EH (cell line): ENCODE data around the gene RYR1.
"Not testable (repeated sequence)": the region's sequence is repeated elsewhere in the genome, so short reads cannot be mapped to it uniquely, and the experiment has no call there.

Experiments used
- DNase-seq: peaks from one replicate; pipeline ENCODE4 v3.0.0-alpha.2; 2015; ENCODE audit warnings: low read depth

Gene RYR1

DNA sequence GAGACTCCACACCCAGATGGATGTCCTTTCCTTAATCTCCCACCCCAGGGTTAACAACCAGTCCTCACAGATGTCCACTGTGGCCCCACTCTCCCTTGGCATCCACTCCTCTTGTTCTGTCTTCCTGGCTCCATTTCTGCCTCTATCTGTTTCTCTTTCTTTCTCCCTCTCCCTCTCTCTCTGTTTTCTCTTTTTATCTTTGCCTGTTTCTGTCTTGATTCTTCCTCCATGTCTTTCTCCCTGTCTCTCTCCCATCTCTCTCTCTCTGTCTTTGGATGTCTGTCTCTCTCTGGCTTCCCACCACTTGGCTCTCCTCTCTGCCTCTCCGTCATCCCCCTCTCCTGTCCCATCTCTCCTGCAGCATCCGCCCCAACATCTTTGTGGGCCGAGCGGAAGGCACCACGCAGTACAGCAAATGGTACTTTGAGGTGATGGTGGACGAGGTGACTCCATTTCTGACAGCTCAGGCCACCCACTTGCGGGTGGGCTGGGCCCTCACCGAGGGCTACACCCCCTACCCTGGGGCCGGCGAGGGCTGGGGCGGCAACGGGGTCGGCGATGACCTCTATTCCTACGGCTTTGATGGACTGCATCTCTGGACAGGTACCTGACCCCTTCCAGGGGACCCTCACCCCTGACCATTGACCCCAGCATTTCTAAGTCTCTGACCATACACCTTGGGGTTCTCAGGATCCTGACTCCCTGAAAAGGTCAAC, 24.4 kb downstream of the RYR1 start:
- no peak for DNase-seq

DNA sequence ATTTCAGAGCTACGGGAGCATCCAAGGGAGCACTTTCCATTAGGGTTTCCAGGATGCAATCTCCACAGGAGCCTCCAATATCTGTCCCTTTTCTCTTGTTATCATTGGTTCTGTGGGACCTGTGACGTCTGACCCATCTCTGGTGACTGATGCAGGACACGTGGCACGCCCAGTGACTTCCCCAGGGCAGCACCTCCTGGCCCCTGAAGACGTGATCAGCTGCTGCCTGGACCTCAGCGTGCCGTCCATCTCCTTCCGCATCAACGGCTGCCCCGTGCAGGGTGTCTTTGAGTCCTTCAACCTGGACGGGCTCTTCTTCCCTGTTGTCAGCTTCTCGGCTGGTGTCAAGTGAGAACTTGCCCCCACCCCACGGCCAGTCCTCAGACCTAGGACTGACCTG, 25.5 kb downstream of the RYR1 start:
- DNase-seq: no peak

DNA sequence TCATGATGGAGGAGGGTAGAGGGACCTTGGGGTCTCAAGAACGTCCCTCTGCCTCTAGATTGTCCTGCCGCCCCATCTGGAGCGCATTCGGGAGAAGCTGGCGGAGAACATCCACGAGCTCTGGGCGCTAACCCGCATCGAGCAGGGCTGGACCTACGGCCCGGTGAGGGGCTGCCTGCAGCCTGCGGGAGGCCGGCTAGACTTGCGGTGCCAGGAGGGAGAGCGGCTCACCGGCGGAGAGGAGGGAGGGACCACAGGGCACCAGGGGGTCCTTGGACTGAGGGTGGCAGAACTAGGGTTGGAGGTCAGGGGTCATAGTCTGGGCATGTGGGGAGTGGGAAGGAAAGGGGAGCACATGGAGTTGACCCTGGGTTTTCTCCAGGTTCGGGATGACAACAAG, 29.9 kb downstream of the RYR1 start:
- DNase-seq: no peak

DNA sequence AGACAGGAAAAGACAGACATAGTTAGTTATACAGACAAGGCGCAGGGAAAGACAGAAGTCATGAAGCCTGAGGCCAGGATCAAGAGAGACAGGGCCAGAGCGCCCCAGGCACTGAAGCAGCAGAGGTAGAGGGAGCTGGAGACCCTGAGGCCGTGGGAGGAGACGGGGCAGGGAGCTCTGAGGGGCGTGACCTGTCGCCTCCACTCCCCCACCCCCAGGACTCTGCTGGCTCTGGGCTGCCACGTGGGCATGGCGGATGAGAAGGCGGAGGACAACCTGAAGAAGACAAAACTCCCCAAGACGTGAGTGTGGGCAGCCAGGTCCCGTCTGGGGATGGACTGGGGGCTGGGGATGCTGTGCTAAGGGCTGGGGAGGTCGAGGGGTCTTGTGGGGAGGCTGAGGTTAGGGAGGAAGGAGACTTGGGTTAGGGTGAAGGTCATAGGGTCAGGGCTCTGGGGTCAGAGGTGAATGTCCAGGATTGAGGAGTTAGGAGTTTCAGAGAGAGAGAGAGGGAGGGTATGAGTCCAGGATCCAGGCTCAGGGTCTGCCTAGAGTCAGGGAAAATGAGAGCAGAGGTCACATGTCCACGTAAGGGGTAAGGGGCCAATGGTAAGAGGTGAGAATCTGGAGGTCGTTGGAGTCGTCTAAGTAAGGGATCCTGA, 31.1 kb downstream of the RYR1 start:
- no peak for DNase-seq

DNA sequence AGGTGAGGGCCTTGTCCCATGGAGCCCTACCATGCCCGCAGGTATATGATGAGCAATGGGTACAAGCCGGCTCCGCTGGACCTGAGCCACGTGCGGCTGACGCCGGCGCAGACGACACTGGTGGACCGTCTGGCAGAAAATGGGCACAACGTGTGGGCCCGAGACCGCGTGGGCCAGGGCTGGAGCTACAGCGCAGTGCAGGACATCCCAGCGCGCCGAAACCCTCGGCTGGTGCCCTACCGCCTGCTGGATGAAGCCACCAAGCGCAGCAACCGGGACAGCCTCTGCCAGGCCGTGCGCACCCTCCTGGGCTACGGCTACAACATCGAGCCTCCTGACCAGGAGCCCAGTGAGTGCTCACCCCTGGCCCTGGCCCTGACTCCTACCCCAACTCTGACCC, 32.6 kb downstream of the RYR1 start:
- no peak for DNase-seq

DNA sequence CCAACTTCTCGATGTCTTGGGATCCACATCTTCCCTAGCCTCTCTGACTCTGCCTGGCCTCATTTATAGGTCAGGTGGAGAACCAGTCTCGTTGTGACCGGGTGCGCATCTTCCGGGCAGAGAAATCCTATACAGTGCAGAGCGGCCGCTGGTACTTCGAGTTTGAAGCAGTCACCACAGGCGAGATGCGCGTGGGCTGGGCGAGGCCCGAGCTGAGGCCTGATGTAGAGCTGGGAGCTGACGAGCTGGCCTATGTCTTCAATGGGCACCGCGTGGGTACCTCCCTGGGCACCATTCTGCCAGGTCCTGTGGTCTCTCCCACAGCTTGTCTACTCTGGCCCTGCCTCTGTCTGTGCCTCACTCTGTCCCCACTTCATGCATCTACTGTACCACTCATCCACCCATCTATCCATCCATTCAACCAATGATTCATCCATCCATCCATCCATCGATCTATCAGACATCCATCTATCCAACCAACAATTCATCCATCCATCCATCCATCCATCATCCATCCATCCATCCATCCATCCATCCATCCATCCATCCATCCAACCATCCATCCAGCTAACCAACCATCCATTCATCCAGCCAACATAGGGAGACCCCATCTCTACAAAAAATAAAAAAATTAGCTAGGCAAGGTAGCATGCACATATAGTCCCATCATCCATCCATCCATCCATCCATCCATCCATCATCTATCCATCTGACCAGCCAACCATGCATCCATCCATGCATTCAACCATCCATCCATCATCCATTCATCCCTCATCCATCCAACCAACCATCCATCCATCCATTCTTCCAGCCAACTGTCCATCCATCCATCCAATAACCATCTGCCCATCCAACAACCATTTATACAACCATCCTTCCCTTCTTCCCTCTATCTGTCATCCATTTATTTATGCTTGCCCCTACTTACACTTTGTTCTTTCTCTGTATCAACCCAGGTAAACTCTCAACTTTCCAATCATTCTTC, 34.3 kb downstream of the RYR1 start:
- DNase-seq: no peak

DNA sequence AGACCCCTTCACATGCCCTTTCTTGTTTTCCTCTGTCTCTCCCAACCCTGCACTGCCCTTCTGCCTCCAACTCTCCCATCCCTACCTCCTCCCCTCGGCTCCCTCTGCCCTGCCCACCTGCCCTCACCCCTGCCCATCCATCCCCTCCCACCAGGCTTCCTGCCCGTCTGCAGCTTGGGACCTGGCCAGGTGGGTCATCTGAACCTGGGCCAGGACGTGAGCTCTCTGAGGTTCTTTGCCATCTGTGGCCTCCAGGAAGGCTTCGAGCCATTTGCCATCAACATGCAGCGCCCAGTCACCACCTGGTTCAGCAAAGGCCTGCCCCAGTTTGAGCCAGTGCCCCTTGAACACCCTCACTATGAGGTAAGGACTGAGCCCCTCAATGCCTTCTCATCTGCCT, 35.7 kb downstream of the RYR1 start:
- DNase-seq: no peak

DNA sequence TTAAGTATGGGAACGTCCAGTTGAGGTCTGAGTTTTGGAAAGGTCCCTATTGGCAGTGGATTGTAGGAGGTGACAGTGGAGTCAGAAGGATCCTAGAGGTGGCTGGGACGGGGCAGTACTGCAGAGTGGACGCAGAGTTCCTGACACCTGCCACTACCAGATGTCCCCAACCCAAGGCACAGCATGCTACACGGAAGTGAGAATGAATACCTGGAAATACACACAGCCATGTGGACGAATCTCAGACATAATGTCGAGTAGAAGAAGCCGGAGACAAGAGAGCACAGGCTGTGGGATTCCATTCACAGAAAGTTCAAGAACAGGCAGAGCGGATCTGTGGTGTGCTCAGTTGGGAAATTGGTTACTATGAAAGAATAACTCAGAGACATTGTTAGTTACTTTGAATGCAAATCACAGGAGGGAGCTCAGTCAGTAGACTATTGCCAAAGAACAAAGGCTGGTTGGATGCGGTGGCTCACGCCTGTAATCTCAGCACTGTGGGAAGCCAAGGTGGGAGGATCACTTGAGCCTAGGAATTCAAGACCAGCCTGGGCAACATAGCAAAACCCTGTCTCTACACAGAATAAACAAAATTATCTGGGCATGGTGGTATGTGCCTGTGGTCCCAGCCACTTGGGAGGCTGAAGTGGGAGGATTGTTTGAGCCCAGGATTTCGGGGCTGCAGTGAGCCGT, 37.4 kb downstream of the RYR1 start:
- no peak for DNase-seq

DNA sequence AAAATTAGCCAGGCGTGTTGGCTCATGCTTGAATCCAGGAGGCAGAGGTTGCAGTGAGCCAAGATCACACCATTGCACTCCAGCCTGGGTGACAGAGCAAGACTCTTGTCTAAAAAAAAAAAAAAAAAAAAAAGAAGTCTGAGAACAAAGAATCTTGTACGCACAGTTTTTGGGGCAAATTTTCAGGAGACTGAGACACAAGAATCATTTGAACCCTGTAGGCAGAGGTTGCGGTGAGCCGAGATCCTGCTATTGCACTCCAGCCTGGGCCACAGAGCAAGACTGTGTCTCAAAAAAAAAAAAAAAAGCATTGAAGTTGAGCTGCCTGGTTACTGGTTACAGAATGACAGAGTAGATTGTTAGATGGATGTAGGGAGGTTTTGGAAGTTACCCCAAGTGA, 39.2 kb downstream of the RYR1 start:
- DNase-seq: not testable (repeated sequence)

DNA sequence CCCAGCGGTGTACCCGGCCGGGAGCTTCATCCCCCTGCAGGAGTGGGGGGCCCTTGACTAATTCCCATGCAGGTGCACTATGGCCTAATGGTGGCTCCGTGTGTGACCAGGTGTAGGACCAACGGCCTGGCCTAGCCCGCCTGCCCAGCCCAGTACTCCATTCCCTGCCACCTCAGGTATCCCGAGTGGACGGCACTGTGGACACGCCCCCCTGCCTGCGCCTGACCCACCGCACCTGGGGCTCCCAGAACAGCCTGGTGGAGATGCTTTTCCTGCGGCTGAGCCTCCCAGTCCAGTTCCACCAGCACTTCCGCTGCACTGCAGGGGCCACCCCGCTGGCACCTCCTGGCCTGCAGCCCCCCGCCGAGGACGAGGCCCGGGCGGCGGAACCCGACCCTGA, 39.7 kb downstream of the RYR1 start:
- no peak for DNase-seq

DNA sequence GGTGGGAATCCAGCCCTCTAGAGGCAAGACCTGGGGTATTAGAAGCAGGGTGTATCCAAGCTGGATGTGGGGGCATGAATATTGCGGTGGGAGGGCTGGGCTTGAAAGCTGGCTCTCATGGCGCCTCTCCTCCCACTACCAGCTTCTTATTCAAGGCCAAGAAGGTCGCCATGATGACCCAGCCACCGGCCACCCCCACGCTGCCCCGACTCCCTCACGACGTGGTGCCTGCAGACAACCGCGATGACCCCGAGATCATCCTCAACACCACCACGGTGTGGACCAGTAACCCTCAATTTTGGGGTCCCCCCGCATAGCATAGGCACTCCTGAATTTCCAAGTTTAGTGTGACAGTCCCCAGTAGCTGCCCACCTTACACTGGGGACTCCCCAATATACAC, 41.7 kb downstream of the RYR1 start:
- DNase-seq: no peak

DNA sequence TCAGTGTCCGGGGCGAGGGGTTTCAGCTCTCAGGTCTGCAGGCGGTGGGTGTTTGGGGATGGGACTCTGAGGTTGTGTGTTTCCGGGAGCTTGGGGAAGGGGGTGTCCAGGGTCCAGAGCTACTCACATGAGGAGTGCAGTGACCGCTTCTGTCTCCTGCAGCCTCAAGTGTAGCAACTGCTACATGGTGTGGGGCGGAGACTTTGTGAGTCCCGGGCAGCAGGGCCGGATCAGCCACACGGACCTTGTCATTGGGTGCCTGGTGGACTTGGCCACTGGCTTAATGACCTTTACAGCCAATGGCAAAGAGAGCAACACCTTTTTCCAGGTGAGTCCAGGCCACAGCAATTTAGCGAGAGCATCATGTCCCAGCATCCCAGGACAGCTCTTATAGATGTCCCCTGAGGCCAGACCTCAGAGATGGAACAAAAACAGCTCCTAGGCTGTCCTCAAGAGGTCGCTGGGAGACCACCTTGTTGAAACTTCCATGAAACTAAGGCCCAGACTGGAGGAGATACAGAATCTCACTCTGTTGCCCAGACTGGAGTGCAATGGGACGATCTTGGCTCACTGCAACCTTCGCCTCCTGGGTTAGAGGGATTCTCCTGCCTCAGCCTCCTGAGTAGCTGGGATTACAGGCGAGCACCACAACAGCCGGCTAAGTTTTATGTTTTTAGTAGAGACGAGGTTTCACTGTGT, 44.9 kb downstream of the RYR1 start:
- DNase-seq: peak; percentile 18

DNA sequence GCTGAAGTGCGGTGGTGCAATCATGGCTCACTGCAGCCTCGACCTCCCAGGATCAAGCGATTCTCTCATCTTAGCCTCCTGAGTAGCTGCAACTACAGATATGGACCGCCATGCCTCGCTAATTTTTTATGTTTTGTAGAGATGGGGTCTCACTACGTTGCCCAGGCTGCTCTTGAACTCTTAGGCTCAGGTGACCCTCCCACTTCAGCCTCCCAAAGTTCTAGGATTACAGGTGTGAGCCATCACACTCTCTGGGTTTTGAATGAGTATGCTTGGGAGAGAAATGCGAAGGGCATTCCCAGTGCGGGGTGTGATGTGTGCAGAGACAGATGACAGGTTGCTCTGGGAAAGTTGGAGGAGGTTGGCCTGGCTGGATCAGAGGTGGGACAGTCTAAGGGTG, 49.0 kb downstream of the RYR1 start:
- DNase-seq: no peak

DNA sequence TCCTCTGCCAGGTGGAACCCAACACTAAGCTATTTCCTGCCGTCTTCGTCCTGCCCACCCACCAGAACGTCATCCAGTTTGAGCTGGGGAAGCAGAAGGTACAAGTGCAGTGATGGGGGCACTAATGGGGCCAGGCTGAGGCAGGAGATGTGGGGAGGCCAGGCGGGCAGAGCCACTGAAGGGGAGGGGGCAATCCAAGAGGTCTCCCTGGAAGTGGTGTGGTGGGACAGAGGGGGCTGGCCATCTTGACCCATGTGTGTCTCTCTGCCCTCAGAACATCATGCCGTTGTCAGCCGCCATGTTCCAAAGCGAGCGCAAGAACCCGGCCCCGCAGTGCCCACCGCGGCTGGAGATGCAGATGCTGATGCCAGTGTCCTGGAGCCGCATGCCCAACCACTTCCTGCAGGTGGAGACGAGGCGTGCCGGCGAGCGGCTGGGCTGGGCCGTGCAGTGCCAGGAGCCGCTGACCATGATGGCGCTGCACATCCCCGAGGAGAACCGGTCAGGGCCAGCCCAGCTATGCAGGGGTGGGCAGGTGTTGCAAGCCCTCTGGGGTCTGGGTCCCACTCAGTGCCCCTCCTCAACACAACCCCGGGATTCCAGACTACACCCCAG, 49.6 kb downstream of the RYR1 start:
- no peak for DNase-seq

DNA sequence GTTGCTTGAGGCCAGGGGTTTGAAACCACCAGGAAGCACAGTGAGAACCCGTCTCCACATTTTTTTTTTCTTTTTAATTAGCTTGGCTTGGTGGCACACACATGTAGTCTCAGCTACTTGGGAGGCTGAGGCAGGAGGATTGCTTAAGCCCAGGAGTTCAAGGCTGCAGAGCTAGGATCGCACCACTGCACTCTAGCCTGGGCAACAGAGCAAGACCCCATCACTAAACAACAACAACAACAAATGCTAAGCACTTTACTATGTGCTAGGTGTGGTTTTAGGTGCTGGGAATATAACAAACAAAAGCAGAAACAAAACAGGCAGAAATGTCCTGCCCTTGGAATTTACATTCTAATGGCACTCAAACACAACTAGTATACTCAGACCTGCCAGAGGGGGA, 51.3 kb downstream of the RYR1 start:
- no peak for DNase-seq

DNA sequence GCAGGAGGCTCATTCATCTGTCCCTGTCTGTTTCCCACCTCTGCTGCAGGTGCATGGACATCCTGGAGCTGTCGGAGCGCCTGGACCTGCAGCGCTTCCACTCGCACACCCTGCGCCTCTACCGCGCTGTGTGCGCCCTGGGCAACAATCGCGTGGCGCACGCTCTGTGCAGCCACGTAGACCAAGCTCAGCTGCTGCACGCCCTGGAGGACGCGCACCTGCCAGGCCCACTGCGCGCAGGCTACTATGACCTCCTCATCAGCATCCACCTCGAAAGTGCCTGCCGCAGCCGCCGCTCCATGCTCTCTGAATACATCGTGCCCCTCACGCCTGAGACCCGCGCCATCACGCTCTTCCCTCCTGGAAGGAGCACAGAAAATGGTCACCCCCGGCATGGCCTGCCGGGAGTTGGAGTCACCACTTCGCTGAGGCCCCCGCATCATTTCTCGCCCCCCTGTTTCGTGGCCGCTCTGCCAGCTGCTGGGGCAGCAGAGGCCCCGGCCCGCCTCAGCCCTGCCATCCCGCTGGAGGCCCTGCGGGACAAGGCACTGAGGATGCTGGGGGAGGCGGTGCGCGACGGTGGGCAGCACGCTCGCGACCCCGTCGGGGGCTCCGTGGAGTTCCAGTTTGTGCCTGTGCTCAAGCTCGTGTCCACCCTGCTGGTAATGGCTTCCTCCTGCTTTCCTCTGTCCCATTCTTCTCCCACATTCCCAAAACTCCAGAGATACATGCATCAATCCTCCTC, 52.2 kb downstream of the RYR1 start:
- DNase-seq: no peak

DNA sequence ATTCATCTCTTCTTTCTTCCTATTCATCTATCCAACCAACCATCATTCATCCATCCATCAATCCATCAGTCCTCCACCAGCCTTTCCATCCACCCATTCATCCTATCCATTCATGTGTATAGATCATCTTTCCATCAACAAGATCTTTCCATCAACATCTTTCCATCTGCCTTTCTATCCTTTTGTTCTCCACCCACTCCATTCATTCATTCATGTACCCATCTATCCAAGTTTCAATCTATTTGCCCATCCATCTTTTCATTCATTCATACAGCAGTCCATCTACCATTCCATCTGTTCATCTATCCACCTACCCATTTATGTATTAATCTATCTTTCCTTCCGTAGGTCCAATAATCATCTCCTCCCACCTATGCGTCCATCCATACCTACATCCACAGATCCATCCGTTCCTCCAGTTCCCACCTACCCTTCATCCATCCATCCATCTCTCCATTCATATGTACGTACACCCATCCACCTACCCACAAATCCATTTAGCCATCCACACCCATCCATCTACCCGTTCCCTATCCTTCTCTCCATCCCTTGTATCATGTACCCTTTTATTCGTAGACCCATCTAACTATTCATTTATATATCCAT, 53.3 kb downstream of the RYR1 start:
- no peak for DNase-seq

DNA sequence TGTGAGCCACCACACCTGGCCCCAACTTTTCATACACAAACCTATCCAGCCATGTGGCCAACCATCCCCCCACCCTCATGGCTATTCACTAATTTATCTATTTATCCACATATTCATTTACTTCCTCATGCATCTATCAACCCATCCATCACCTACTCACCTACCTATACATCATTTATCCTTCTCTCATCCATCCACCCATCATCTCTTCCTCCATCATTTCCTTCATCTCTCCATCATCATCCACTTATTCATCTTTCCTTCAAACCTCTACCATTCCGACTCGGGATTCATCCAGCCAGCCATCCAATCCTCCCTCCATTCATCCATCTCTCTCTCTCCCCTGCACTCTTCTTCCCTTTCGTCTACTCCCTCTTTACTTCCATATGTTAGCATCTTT, 54.6 kb downstream of the RYR1 start:
- DNase-seq: no peak

DNA sequence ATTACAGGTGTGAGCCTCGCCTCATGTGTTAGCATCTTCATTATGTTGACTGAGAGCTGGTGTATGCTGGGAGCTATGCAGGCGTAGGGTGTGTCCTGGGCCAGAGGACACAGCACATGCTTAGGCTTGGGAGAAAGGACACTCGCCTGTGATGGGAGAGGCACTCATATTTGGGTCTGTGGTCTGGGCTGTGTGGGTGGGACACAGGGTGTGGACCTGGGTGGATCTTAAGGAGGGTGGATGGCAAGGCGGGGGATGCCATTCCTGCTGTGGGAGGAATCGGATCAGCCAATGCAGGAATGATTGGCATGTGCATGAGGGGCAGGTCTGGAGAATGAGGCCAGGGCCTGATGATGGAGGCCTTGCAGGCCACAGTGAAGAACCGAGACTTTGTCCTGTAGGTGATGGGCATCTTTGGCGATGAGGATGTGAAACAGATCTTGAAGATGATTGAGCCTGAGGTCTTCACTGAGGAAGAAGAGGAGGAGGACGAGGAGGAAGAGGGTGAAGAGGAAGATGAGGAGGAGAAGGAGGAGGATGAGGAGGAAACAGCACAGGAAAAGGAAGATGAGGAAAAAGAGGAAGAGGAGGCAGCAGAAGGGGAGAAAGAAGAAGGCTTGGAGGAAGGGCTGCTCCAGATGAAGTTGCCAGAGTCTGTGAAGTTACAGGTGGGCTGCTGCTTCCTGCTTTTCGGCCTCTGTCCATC, 55.4 kb downstream of the RYR1 start:
- no peak for DNase-seq
